SK-N-SH treated with all-trans-retinoic acid at 6 μM for 48 hours (cell line): ENCODE data around the gene UNC93B1.

ENCODE experiments used
- ATAC-seq: fragments of 200-7000 bp; cut with Tn5 transposase; 3 replicates; pipeline ENCODE4 v1.9.1; 2020; ENCODE audit warnings: mild to moderate bottlenecking, moderate library complexity
- ARNTL ChIP-seq: fragments of 450-650 bp; formaldehyde crosslinking; IDR thresholded peaks from 2 replicates; pipeline ENCODE4 v1.5.0; 2020; ENCODE audit warnings: low read depth, mild to moderate bottlenecking, moderate library complexity, borderline replicate concordance
- BACH2 ChIP-seq: fragments of 250-450 bp; sonication (Bioruptor Pico); IDR thresholded peaks from 2 replicates; pipeline ENCODE4 v1.9.0; 2021; ENCODE audit warnings: mild to moderate bottlenecking, borderline replicate concordance
- CREB5 ChIP-seq: fragments of 250-450 bp; sonication (Bioruptor Pico); IDR thresholded peaks from 2 replicates; pipeline ENCODE4 v1.5.1; 2020; ENCODE audit warnings: low read depth, mild to moderate bottlenecking, moderate library complexity
- CSDC2 ChIP-seq: fragments of 250-450 bp; sonication (Bioruptor Pico); IDR thresholded peaks from 2 replicates; pipeline ENCODE4 v1.5.0; 2020; ENCODE audit warnings: mild to moderate bottlenecking, moderate library complexity
- ESRRG ChIP-seq: fragments of 250-450 bp; sonication (Bioruptor Pico); IDR thresholded peaks from 2 replicates; pipeline ENCODE4 v1.6.1; 2021; ENCODE audit warnings: mild to moderate bottlenecking
- GLIS3 ChIP-seq: fragments of 250-450 bp; sonication (Bioruptor Pico); IDR thresholded peaks from 2 replicates; pipeline ENCODE4 v1.5.0; 2020; ENCODE audit warnings: mild to moderate bottlenecking, moderate library complexity
- ISL1 ChIP-seq: fragments of 250-450 bp; sonication (Bioruptor Pico); IDR thresholded peaks from 2 replicates; pipeline ENCODE4 v2.1.2; 2022; ENCODE audit warnings: mild to moderate bottlenecking, moderate library complexity
- OSR1 ChIP-seq: fragments of 250-450 bp; sonication (Bioruptor Pico); IDR thresholded peaks from 2 replicates; pipeline ENCODE4 v1.8.0; 2022; ENCODE audit warnings: moderate library complexity, mild to moderate bottlenecking, inconsistent platforms
- PATZ1 ChIP-seq: fragments of 250-450 bp; sonication (Bioruptor Pico); IDR thresholded peaks from 2 replicates; pipeline ENCODE4 v1.8.0; 2020; ENCODE audit warnings: mild to moderate bottlenecking, moderate library complexity, borderline replicate concordance
- POU6F1 ChIP-seq: fragments of 250-450 bp; sonication (Bioruptor Pico); IDR thresholded peaks from 2 replicates; pipeline ENCODE4 v1.8.0; 2021; ENCODE audit warnings: low read depth, mild to moderate bottlenecking, moderate library complexity, borderline replicate concordance
- SNAI2 ChIP-seq: fragments of 250-450 bp; sonication (Bioruptor Pico); IDR thresholded peaks from 2 replicates; pipeline ENCODE4 v1.5.0; 2020; ENCODE audit warnings: mild to moderate bottlenecking, moderate library complexity
- TCF4 ChIP-seq: fragments of 250-450 bp; sonication (Bioruptor Pico); IDR thresholded peaks from 2 replicates; pipeline ENCODE4 v1.8.0; 2021; ENCODE audit warnings: mild to moderate bottlenecking, moderate library complexity, borderline replicate concordance
- TOX ChIP-seq: fragments of 250-450 bp; sonication (Bioruptor Pico); IDR thresholded peaks from 2 replicates; pipeline ENCODE4 v1.8.0; 2021; ENCODE audit warnings: mild to moderate bottlenecking, moderate library complexity, borderline replicate concordance
- TSHZ2 ChIP-seq: fragments of 250-450 bp; sonication (Bioruptor Pico); IDR thresholded peaks from 2 replicates; pipeline ENCODE4 v1.5.0; 2020; ENCODE audit warnings: mild to moderate bottlenecking, moderate library complexity
- ZC3H10 ChIP-seq: fragments of 250-450 bp; sonication (Bioruptor Pico); IDR thresholded peaks from 2 replicates; pipeline ENCODE4 v1.5.1; 2021; ENCODE audit warnings: mild to moderate bottlenecking, moderate library complexity
- ZFP3 ChIP-seq: fragments of 250-450 bp; sonication (Bioruptor Pico); IDR thresholded peaks from 2 replicates; pipeline ENCODE4 v1.5.0; 2020; ENCODE audit warnings: mild to moderate bottlenecking, moderate library complexity
- ZFP30 ChIP-seq: fragments of 450-650 bp; formaldehyde crosslinking; IDR thresholded peaks from 2 replicates; pipeline ENCODE4 v1.5.0; 2022; ENCODE audit warnings: mild to moderate bottlenecking, moderate library complexity
- ZNF565 ChIP-seq: fragments of 450-650 bp; formaldehyde crosslinking; conservative IDR thresholded peaks from 2 replicates; pipeline ENCODE4 v1.5.0; 2020; ENCODE audit warnings: low read depth, mild to moderate bottlenecking, moderate library complexity
- ZNF70 ChIP-seq: fragments of 450-650 bp; formaldehyde crosslinking; IDR thresholded peaks from 2 replicates; pipeline ENCODE4 v1.5.0; 2020; ENCODE audit warnings: mild to moderate bottlenecking, moderate library complexity
- ZNF8 ChIP-seq: fragments of 450-650 bp; formaldehyde crosslinking; IDR thresholded peaks from 2 replicates; pipeline ENCODE4 v1.5.0; 2020; ENCODE audit warnings: mild to moderate bottlenecking, moderate library complexity

Gene UNC93B1

GRCh38 chr11:67999704-68000103 lies 4.2 kb downstream of the UNC93B1 start (continued):
- TF ChIP-seq TSHZ2 (CRISPR knock-in tag) = no peak
- TF ChIP-seq, all 23 proteins: peak for 0

- no peak for ATAC-seq
- no peak for TF ChIP-seq ISL1 (CRISPR knock-in tag)
- no peak for TF ChIP-seq PATZ1 (CRISPR knock-in tag)
- TF ChIP-seq TCF4 (CRISPR knock-in tag) = no peak
- no peak for TF ChIP-seq SNAI2 (CRISPR knock-in tag)
- TF ChIP-seq BACH2 = no peak
- TF ChIP-seq ZNF8 (CRISPR knock-in tag) = no peak
- TF ChIP-seq TSHZ2 (CRISPR knock-in tag) = no peak
Observed at GRCh38 chr11:67999201-67999629, 4.7 kb downstream of the UNC93B1 start.

- no peak for ATAC-seq
- TF ChIP-seq ARNTL = no peak
- TF ChIP-seq OSR1 (CRISPR knock-in tag) = no peak
Observed at GRCh38 chr11:67998150-67999045, 5.5 kb downstream of the UNC93B1 start.

GRCh38 chr11:67997475-67997921 lies 6.4 kb downstream of the UNC93B1 start:
- no peak; the same call in 2 of the 3 replicates for ATAC-seq
- TF ChIP-seq ZC3H10 (CRISPR knock-in tag) (no peak), ZNF70 (CRISPR knock-in tag) (no peak), POU6F1 (CRISPR knock-in tag) (no peak), ESRRG (no peak), ZFP3 (CRISPR knock-in tag) (no peak), GLIS3 (no peak), ZFP30 (CRISPR knock-in tag) (no peak), BACH2 (no peak), ISL1 (CRISPR knock-in tag) (no peak), ZNF565 (no peak), CREB5 (CRISPR knock-in tag) (no peak), PATZ1 (CRISPR knock-in tag) (no peak), TOX (CRISPR knock-in tag) (no peak), CSDC2 (CRISPR knock-in tag) (no peak), SNAI2 (CRISPR knock-in tag) (no peak)
